ENCODE data around the gene HMCN2. TPM values are rescaled to one million over a fixed set of nuclear protein-coding genes. Genes with fewer than 3 reads are reported as not detected.
A peak's percentile ranks its signal among the peaks of the same experiment; 100 is the strongest.

Gene HMCN2
- total RNA-seq, 2 donors from 2014 or later, result 20.1 to 30.6 TPM

DNA sequence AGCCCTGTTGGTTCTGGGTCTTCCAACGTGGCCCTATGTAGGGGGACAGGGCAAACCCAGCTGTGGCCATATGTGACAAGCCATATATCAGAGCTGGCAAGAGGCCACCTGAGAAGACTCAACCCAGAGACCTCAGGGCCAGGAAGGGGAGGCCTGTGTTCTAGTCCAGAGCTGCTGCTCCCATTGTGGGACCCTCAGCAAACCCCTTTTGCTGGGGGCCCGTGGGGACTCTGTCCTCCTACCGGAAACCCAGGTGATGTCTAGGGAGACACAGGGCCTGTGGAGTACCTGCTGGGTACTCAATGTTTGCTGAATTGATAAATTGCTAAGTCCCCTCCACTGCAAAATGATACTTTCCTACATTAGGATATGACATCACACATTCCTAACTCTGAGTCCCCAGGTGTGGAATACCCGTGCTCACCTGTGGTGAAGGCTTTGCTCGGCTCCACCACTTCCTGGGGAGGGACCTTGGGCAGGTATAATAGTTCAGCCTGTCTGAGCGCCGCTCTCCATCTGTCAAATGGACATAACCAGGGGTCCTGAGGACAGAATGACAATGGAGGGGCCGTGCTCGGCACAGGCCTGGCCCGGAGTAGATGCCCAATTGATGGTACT lies 140.8 kb downstream of the HMCN2 start:
- DNase-seq, result no peak
- Histone ChIP-seq H3K27me3 (no peaks in the 10 kb centered on the region), H3K27ac (no peak overlapping the region), H3K9me3 (no peaks in the 10 kb centered on the region), H3K4me1 (no peaks in the 10 kb centered on the region), H3K4me3 (no peak overlapping the region), H3K36me3 (no peaks in the 10 kb centered on the region), H3K9ac (ENCODE audit: low read depth in 2 of 2, low read length in 2 of 2) (no peak overlapping the region)
- TF ChIP-seq, protein P1, sequence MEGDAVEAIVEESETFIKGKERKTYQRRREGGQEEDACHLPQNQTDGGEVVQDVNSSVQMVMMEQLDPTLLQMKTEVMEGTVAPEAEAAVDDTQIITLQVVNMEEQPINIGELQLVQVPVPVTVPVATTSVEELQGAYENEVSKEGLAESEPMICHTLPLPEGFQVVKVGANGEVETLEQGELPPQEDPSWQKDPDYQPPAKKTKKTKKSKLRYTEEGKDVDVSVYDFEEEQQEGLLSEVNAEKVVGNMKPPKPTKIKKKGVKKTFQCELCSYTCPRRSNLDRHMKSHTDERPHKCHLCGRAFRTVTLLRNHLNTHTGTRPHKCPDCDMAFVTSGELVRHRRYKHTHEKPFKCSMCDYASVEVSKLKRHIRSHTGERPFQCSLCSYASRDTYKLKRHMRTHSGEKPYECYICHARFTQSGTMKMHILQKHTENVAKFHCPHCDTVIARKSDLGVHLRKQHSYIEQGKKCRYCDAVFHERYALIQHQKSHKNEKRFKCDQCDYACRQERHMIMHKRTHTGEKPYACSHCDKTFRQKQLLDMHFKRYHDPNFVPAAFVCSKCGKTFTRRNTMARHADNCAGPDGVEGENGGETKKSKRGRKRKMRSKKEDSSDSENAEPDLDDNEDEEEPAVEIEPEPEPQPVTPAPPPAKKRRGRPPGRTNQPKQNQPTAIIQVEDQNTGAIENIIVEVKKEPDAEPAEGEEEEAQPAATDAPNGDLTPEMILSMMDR (IDR thresholded peaks at IDR 0.05), result no peak
- intact Hi-C loops (cut with DNase I), result no loop called here

DNA sequence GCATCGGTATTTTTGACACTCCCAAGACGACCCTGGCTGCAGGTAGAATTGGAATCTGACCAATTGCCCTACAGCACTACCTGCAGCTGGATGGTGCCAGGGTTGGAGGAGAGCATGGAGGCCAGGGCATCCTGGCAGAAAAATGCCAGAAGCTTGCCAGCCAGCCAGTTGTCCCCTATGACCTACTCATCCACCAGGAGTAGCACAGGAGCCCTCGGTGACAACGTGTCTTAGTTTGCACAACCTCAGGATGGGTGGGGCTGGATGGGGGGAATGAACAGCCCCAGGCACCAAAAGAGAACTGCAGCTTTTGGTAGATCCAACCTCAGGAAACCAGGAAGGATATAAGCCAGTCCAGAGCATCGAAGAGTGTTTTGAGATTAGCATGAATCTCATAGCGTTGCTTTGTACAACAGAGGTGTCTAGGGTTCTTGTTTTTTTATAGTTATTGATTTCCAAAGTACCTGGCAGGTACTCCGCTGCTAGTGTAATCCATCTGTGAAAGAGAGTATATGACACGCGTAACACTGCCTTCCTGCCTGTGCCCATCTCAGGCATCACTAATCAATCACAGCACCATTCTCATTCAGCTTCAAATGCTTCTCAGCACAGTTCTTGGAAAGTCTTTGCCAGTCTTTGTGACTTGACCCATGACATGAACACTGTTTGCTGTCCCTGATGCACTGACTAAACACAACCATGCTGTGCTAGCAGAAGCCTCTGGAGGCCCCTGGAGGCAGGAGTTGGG lies 142.5 kb downstream of the HMCN2 start:
- intact Hi-C loops (cut with DNase I), result no loop called here
- H3K4me3 ChIP-seq, result no peak overlapping the region
- H3K9ac ChIP-seq (ENCODE audit: low read depth in 2 of 2, low read length in 2 of 2), result no peak overlapping the region
- no peak overlapping the region for H3K27ac ChIP-seq
- no peaks in the 10 kb centered on the region for H3K36me3 ChIP-seq
- H3K9me3 ChIP-seq, result no peaks in the 10 kb centered on the region
- TF ChIP-seq, protein P1 (IDR thresholded peaks at IDR 0.05), result no peak
- no peak for DNase-seq
- no peaks in the 10 kb centered on the region for H3K27me3 ChIP-seq
- H3K4me1 ChIP-seq, result no peaks in the 10 kb centered on the region

DNA sequence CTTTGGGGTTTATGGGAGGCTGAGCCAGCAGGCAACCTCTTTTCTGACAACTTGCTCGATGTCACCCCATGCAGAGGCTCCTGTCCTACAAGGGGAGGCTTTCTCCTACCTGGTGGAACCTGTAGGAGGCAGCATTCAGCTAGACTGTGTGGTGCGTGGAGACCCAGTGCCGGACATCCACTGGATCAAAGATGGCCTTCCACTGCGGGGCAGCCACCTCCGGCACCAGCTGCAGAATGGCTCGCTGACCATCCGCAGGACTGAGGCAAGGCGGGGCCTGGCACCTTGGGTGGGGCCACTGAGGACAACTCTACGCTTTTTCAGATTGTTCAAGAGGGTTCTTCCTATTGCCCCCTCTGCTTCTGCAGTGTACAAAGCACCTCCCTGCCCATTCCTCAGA lies 143.1 kb downstream of the HMCN2 start:
- Histone ChIP-seq H3K36me3 (no peaks in the 10 kb centered on the region), H3K4me3 (no peak overlapping the region), H3K27ac (no peak overlapping the region), H3K4me1 (no peaks in the 10 kb centered on the region), H3K27me3 (no peaks in the 10 kb centered on the region), H3K9ac (ENCODE audit: low read depth in 2 of 2, low read length in 2 of 2) (no peak overlapping the region), H3K9me3 (no peaks in the 10 kb centered on the region)
- TF ChIP-seq, protein P1 (IDR thresholded peaks at IDR 0.05), result no peak
- intact Hi-C loops (cut with DNase I), result no loop called here
- no peak for DNase-seq

DNA sequence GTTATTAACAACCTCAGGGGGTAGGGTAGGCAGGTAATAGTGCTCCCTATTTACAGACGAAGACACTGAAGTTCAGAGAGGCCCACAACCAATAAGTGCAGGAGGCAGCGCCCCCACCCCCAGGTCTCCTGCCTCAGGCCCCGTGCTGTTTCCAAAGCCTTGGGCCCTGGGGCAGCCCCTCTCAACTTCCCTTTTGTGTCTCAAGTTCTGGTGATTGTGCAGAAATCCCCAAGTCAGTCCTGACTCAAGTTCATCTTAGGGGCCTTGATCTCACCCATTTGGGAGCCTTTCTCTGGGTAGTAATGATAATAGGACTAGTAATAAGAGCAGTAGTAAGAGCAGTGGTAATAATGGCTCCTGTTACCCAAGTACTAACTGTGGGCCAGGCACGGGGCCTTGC lies 143.7 kb downstream of the HMCN2 start:
- Histone ChIP-seq H3K27me3 (no peaks in the 10 kb centered on the region), H3K9ac (ENCODE audit: low read depth in 2 of 2, low read length in 2 of 2) (no peak overlapping the region), H3K27ac (no peak overlapping the region), H3K36me3 (no peaks in the 10 kb centered on the region), H3K4me1 (no peaks in the 10 kb centered on the region), H3K4me3 (no peak overlapping the region), H3K9me3 (no peaks in the 10 kb centered on the region)
- TF ChIP-seq, protein P1 (IDR thresholded peaks at IDR 0.05), result no peak
- no peak for DNase-seq
- intact Hi-C loops (cut with DNase I), result no loop called here

DNA sequence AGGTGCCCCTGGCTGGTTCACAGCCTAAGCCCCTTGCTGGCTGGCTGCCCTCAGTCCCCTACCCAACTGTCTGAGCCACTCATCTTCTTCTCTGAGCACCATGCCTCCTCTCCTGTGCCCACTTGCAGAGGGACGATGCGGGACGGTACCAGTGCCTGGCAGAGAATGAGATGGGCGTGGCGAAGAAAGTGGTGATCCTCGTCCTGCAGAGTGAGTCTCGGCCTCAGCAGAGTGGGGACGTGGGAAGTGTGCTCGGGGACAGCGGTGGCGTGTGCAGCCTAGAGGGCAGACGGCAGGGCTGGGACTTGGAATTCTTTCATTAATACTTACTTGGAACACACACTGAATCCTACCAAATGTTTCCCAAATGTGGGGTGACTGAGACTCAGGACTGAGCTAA lies 144.9 kb downstream of the HMCN2 start:
- intact Hi-C loops (cut with DNase I), result no loop called here
- TF ChIP-seq, protein P1 (IDR thresholded peaks at IDR 0.05), result no peak
- DNase-seq, result peak; percentile 60

More for the DNA sequence above, 144.9 kb downstream of the HMCN2 start:
- no peak overlapping the region for H3K4me3 ChIP-seq
- no peaks in the 10 kb centered on the region for H3K9me3 ChIP-seq
- peak overlapping the region; percentile 31 to 36 for H3K9ac ChIP-seq (ENCODE audit: low read depth in 2 of 2, low read length in 2 of 2)
- H3K27ac ChIP-seq, result peak overlapping the region; percentile 75
- H3K36me3 ChIP-seq, result no peaks in the 10 kb centered on the region
- H3K4me1 ChIP-seq, result no peaks in the 10 kb centered on the region
- no peaks in the 10 kb centered on the region for H3K27me3 ChIP-seq
